K562 (cell line): ENCODE results near the gene CLCN6. TPM values are rescaled to one million over a fixed set of nuclear protein-coding genes. Genes with fewer than 3 reads are reported as not detected.

ENCODE experiments used
- ATAC-seq: fragments of 200-7000 bp; cut with Tn5 transposase; 3 replicates; pipeline ENCODE4 v1.9.1; 2020; ENCODE audit warnings: moderate library complexity
- BruUV-seq: library from RNA; stranded (reverse); fragments of 400-500 nt; replicated peaks from 2 replicates; lab custom pipeline; 2021; lab: Mats Ljungman, UMichigan
- CTCF ChIA-PET: fragments of 300-600 bp; formaldehyde crosslinking; extraction: SDS; loops from one replicate; lab custom pipeline; 2021; ENCODE audit warnings: low intra/inter-chr PET ratio; lab: Yijun Ruan, JAX
- POLR2A ChIA-PET: fragments of 300-600, 350-650 bp; sonication (Branson Sonifier 250); formaldehyde crosslinking; extraction: SDS; loops from one replicate; lab custom pipeline; 2021; ENCODE audit warnings: antibody characterized with exemption, inconsistent platforms; lab: Yijun Ruan, JAX
- DNase-seq, 4 experiments: peaks; one replicate each; pipeline versions ENCODE4 v3.0.0 to v3.0.0-alpha.2; 2011 to 2018; ENCODE audit warnings: low spot score in 3 of 4, mixed read lengths in 3 of 4; ENCODE audit errors: extremely low read depth in 1 of 4
- FAIRE-seq: peaks from 2 replicates; lab custom pipeline; 2011; peaks lifted over from hg19 to GRCh38; lab: Jason Lieb, UNC
- H2AFZ ChIP-seq: 2 replicates; pipeline ENCODE4 v1.6.0; 2011; ENCODE audit warnings: low read depth, low read length, control low read depth, inconsistent platforms
- H3K27ac ChIP-seq: fragments of 200-600 bp; 3 replicates; pipeline ENCODE4 v1.8.0; 2011; ENCODE audit warnings: low read depth, mild to moderate bottlenecking, control low read depth, inconsistent platforms, low read length, moderate library complexity, mixed read lengths; ENCODE audit errors: extremely low read depth
- H3K27me3 ChIP-seq, 2 experiments: fragments of 300-600 bp in 1 of 2; 2 replicates in 1 of 2; 3 replicates in 1 of 2; pipeline versions ENCODE4 v1.6.0 to v1.8.0; 2011; ENCODE audit warnings: inconsistent platforms in 2 of 2, low read length in 2 of 2, mild to moderate bottlenecking in 1 of 2, mixed read lengths in 1 of 2, moderate library complexity in 1 of 2; ENCODE audit not compliant: control insufficient read depth in 2 of 2, insufficient read depth in 2 of 2
- H3K36me3 ChIP-seq: fragments of 300-600 bp; 3 replicates; pipeline ENCODE4 v1.8.0; 2011; ENCODE audit warnings: mild to moderate bottlenecking, low read length, inconsistent platforms; ENCODE audit not compliant: control insufficient read depth, insufficient read depth
- H3K4me1 ChIP-seq, 2 experiments: fragments of 200-600 bp in 1 of 2; replicated peaks in 1 of 2; 2 replicates in 1 of 2; 3 replicates in 1 of 2; pipeline versions ENCODE4 v1.5.1 to v1.8.0; 2011; ENCODE audit warnings: inconsistent platforms in 2 of 2, low read length in 2 of 2, mild to moderate bottlenecking in 1 of 2, mixed read lengths in 1 of 2, moderate library complexity in 1 of 2; ENCODE audit not compliant: control insufficient read depth in 2 of 2, insufficient read depth in 2 of 2
- H3K4me2 ChIP-seq: 2 replicates; pipeline ENCODE4 v1.6.1; 2011; ENCODE audit warnings: low read length, control low read depth, inconsistent platforms, mixed read lengths; ENCODE audit not compliant: insufficient read depth
- H3K4me3 ChIP-seq: fragments of 200-600 bp; sonication (generic), shearing (Covaris generic); 2 replicates; pipeline ENCODE4 v1.5.1; 2016; ENCODE audit warnings: control low read depth, inconsistent platforms
- H3K79me2 ChIP-seq: fragments of 200-600 bp; 3 replicates; pipeline ENCODE4 v1.8.0; 2011; ENCODE audit warnings: low read length, inconsistent platforms; ENCODE audit not compliant: control insufficient read depth, insufficient read depth
- H3K9ac ChIP-seq, 2 experiments: 2 replicates each; pipeline versions ENCODE4 v1.6.0 to v1.6.1; 2011; ENCODE audit warnings: low read depth in 2 of 2, low read length in 2 of 2, control low read depth in 1 of 2, inconsistent platforms in 1 of 2, mild to moderate bottlenecking in 1 of 2, mixed read lengths in 1 of 2; ENCODE audit not compliant: insufficient read depth in 1 of 2
- H3K9me1 ChIP-seq: one replicate; pipeline ENCODE4 v1.6.0; 2011; ENCODE audit warnings: inconsistent platforms, mild to moderate bottlenecking, low read length, moderate library complexity; ENCODE audit not compliant: control insufficient read depth, insufficient read depth
- H3K9me3 ChIP-seq: replicated peaks from 2 replicates; pipeline ENCODE4 v1.5.1; 2011; ENCODE audit warnings: low read depth, low read length, inconsistent platforms; ENCODE audit not compliant: control insufficient read depth, insufficient read depth
- H4K20me1 ChIP-seq: replicated peaks from 2 replicates; pipeline ENCODE4 v1.6.1; 2011; ENCODE audit warnings: low read length, inconsistent platforms, mixed read lengths; ENCODE audit not compliant: control insufficient read depth, insufficient read depth
- BDP1 ChIP-seq: IDR thresholded peaks from 3 replicates; pipeline ENCODE4 v1.6.1; 2011; ENCODE audit not compliant: insufficient read length, insufficient read depth
- FOXA1 ChIP-seq: fragments of 450-650 bp; IDR thresholded peaks from 2 replicates; pipeline ENCODE4 v1.6.1; 2016; ENCODE audit warnings: mild to moderate bottlenecking, borderline replicate concordance
- FOXJ3 ChIP-seq: sonication (generic); formaldehyde crosslinking; IDR thresholded peaks from 2 replicates; pipeline ENCODE4 v1.4.0; 2020; ENCODE audit warnings: mild to moderate bottlenecking, missing genetic modification reagents
- HNRNPUL1 ChIP-seq: fragments of 200-400 bp; formaldehyde crosslinking; IDR thresholded peaks from 2 replicates; pipeline ENCODE4 v1.6.1; 2017; ENCODE audit warnings: low read length
- JUNB ChIP-seq: fragments of 450-650 bp; formaldehyde crosslinking; conservative IDR thresholded peaks from 2 replicates; pipeline ENCODE4 v1.4.0; 2020; ENCODE audit warnings: mild to moderate bottlenecking
- NCOA1 ChIP-seq: fragments of 450-650 bp; IDR thresholded peaks from 2 replicates; pipeline ENCODE4 v1.6.1; 2016; ENCODE audit warnings: low read depth
- PTRF ChIP-seq: fragments of 450-650 bp; IDR thresholded peaks from 2 replicates; pipeline ENCODE4 v1.6.1; 2016; ENCODE audit warnings: mild to moderate bottlenecking, missing genetic modification characterization, missing compliant biosample characterization
- SAP30 ChIP-seq: fragments of 200-600 bp; sonication (generic); IDR thresholded peaks from 2 replicates; pipeline ENCODE4 v1.6.1; 2012; ENCODE audit warnings: borderline replicate concordance, low read depth, mild to moderate bottlenecking, moderate library complexity, low read length, control low read depth, inconsistent platforms; ENCODE audit not compliant: insufficient read depth, poor library complexity, severe bottlenecking
- SETDB1 ChIP-seq: IDR thresholded peaks from one replicate; pipeline ENCODE4 v1.6.1; 2012; ENCODE audit warnings: low read length, control low read depth, inconsistent platforms
- SMAD3 ChIP-seq: fragments of 450-650 bp; formaldehyde crosslinking; conservative IDR thresholded peaks from 2 replicates; pipeline ENCODE4 v1.4.0; 2020; ENCODE audit warnings: mild to moderate bottlenecking
- ZC3H11A ChIP-seq: IDR thresholded peaks from 2 replicates; pipeline ENCODE4 v1.6.1; 2012; ENCODE audit warnings: low read depth, low read length, improper control_type of control experiment
- WGBS: fragments of 100-300 bp; shearing (Covaris generic); methylation state at CpG from one replicate; pipeline ENCODE4 v1.1.6; 2016; ENCODE audit warnings: low coverage, mixed read lengths; ENCODE audit not compliant: insufficient coverage; ENCODE audit errors: missing lambda C conversion rate; 5-methylcytosine and 5-hydroxymethylcytosine counted together
- in situ Hi-C: fragments of 300-500 bp; cut with MboI; formaldehyde crosslinking; loops from 4 replicates; pipeline ENCODE4 v1.15.0; 2018; ENCODE audit warnings: inconsistent platforms, mixed read lengths
- intact Hi-C: fragments of 100-400 bp; cut with micrococcal nuclease; formaldehyde crosslinking; loops from 2 replicates; pipeline ENCODE4 v1.14.2; 2022
- polyA plus RNA-seq, 8 experiments: library from polyadenylated mRNA; depleted of rRNA in 4 of 8; stranded (reverse) in 5 of 8; unstranded in 3 of 8; fragments of >200 nt; fragmentation: Nextera tagmentation in 2 of 8; fragmentation: Illumina TruSeq in 1 of 8; extraction: Ambion mirVana in 2 of 8; extraction: Trizol in 1 of 8; gene quantifications; 2 replicates each; pipeline versions ENCODE4 v1.2.1 to v1.2.3, GENCODE V29; 2011 to 2014; ENCODE audit warnings: inconsistent platforms in 1 of 8, missing spikeins in 1 of 8
- total RNA-seq, 7 experiments: library from RNA; depleted of rRNA in 6 of 7; stranded (reverse); fragments of >200 nt in 6 of 7; fragmentation: Illumina TruSeq in 2 of 7; extraction: Trizol in 2 of 7; gene quantifications; 2 replicates each; pipeline versions ENCODE4 v1.2.1 to v1.2.3, GENCODE V29; 2011 to 2021; ENCODE audit warnings: low replicate concordance in 1 of 7
- TF ChIP-seq, protein P1 (sequence below): IDR thresholded peaks from 3 replicates; pipeline ENCODE4 v1.6.1; 2011; ENCODE audit warnings: borderline replicate concordance, mild to moderate bottlenecking; ENCODE audit not compliant: insufficient read length, insufficient read depth
- TF ChIP-seq, protein P2 (sequence below): sonication (generic); formaldehyde crosslinking; IDR thresholded peaks from 2 replicates; pipeline ENCODE4 v1.5.0; 2020; ENCODE audit warnings: missing genetic modification reagents
- TF ChIP-seq, protein P3 (sequence below): fragments of 250-450 bp; sonication (Bioruptor Pico); IDR thresholded peaks from 2 replicates; pipeline ENCODE4 v1.5.0; 2020; ENCODE audit warnings: mild to moderate bottlenecking, borderline replicate concordance
- TF ChIP-seq, protein P4 (sequence below): fragments of 450-650 bp; IDR thresholded peaks from 2 replicates; pipeline ENCODE4 v1.7.1; 2018; ENCODE audit warnings: mild to moderate bottlenecking, low read depth; ENCODE audit not compliant: partially characterized antibody

The CLCN6 gene
- total and polyA plus RNA-seq, 9 of the 15 experiments (the other 6 are each of a cell fraction or from before 2014, with no cell fraction given), result 2.0 to 21.8 (median 13.6) TPM

DNA sequence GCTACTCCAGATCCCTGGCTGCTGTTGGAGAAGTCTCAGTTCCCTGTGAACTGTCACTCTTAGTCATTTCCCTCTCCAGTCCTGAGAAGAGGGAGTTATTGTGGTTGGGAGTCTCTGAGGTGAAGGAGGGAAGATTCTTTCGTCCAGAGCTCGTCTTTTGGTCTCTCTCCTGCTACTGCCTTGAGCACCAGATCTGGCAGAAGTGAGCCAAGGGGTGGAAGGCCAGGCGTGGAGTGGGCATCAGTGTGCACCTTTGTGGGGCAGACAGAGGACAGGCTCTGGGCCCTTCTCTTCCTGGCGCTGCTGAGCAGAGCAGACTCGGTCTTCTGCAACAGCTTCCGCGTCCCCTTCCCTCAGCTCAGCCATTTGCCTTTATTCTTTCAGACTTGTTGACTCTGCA lies 19.1 kb downstream of the CLCN6 start (continued):
- TF ChIP-seq, protein P1, sequence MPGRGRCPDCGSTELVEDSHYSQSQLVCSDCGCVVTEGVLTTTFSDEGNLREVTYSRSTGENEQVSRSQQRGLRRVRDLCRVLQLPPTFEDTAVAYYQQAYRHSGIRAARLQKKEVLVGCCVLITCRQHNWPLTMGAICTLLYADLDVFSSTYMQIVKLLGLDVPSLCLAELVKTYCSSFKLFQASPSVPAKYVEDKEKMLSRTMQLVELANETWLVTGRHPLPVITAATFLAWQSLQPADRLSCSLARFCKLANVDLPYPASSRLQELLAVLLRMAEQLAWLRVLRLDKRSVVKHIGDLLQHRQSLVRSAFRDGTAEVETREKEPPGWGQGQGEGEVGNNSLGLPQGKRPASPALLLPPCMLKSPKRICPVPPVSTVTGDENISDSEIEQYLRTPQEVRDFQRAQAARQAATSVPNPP, result no peak
- no peak for TF ChIP-seq FOXA1
- TF ChIP-seq SETDB1, result no peak
- TF ChIP-seq, protein P2, sequence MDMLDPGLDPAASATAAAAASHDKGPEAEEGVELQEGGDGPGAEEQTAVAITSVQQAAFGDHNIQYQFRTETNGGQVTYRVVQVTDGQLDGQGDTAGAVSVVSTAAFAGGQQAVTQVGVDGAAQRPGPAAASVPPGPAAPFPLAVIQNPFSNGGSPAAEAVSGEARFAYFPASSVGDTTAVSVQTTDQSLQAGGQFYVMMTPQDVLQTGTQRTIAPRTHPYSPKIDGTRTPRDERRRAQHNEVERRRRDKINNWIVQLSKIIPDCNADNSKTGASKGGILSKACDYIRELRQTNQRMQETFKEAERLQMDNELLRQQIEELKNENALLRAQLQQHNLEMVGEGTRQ (CRISPR knock-in tag), result no peak
- TF ChIP-seq, protein P3, sequence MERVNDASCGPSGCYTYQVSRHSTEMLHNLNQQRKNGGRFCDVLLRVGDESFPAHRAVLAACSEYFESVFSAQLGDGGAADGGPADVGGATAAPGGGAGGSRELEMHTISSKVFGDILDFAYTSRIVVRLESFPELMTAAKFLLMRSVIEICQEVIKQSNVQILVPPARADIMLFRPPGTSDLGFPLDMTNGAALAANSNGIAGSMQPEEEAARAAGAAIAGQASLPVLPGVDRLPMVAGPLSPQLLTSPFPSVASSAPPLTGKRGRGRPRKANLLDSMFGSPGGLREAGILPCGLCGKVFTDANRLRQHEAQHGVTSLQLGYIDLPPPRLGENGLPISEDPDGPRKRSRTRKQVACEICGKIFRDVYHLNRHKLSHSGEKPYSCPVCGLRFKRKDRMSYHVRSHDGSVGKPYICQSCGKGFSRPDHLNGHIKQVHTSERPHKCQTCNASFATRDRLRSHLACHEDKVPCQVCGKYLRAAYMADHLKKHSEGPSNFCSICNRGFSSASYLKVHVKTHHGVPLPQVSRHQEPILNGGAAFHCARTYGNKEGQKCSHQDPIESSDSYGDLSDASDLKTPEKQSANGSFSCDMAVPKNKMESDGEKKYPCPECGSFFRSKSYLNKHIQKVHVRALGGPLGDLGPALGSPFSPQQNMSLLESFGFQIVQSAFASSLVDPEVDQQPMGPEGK, result no peak
- TF ChIP-seq BDP1, result no peak
- no peak for TF ChIP-seq NCOA1

DNA sequence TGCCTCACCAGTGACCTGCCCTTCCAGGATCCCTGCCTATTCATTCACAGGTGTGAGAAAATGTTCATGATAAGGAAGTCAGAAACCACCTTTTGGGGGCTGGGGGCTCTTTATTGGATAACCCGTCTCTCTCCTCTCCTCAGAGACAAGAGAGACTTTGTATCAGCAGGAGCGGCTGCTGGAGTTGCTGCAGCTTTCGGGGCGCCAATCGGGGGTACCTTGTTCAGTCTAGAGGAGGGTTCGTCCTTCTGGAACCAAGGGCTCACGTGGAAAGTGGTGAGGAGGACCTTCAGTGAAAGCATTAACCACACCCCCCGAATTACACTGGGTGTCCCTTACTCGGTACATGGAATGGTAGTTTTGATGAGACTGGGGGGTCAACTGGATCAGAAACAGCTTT lies 21.0 kb downstream of the CLCN6 start:
- intact Hi-C loops, result no loop called here
- ATAC-seq (no peak), FAIRE-seq (no peak), DNase-seq (no peak)
- BruUV-seq, result no TSS peak
- Histone ChIP-seq H3K9me3 (no peaks in the 10 kb centered on the region), H3K4me3 (no peak overlapping the region), H3K36me3 (peaks cover 89% of the 10 kb centered on the region), H3K27ac (no peak overlapping the region), H4K20me1 (no peaks in the 10 kb centered on the region), H3K4me2 (no peak overlapping the region), H3K9me1 (no peaks in the 10 kb centered on the region), H3K4me1 (0 out of 5 replicates have a peak, but pooled peaks cover 0 to under 1% of the 10 kb centered on the region in 2 experiments), H3K79me2 (no peaks in the 10 kb centered on the region), H2AFZ (no peak overlapping the region), H3K27me3 (no peaks in the 10 kb centered on the region), H3K9ac (no peak overlapping the region)
- POLR2A ChIA-PET, result interaction anchor here (1.2 to 3.3 kb wide), 2 partner anchors 10 to 82 kb away, joined by 5 to 37 read pairs; no protein-coding TSS in a partner anchor
- 96% methylated on average over 9 of the region's 9 CpGs for WGBS
- in situ Hi-C loops, result no loop called here
- CTCF ChIA-PET, result no interaction called here
- TF ChIP-seq ZC3H11A (no peak), PTRF (no peak), HNRNPUL1 (no peak), JUNB (CRISPR knock-in tag) (no peak), SAP30 (no peak), SMAD3 (CRISPR knock-in tag) (no peak), FOXJ3 (CRISPR knock-in tag) (no peak)
- TF ChIP-seq, protein P4, sequence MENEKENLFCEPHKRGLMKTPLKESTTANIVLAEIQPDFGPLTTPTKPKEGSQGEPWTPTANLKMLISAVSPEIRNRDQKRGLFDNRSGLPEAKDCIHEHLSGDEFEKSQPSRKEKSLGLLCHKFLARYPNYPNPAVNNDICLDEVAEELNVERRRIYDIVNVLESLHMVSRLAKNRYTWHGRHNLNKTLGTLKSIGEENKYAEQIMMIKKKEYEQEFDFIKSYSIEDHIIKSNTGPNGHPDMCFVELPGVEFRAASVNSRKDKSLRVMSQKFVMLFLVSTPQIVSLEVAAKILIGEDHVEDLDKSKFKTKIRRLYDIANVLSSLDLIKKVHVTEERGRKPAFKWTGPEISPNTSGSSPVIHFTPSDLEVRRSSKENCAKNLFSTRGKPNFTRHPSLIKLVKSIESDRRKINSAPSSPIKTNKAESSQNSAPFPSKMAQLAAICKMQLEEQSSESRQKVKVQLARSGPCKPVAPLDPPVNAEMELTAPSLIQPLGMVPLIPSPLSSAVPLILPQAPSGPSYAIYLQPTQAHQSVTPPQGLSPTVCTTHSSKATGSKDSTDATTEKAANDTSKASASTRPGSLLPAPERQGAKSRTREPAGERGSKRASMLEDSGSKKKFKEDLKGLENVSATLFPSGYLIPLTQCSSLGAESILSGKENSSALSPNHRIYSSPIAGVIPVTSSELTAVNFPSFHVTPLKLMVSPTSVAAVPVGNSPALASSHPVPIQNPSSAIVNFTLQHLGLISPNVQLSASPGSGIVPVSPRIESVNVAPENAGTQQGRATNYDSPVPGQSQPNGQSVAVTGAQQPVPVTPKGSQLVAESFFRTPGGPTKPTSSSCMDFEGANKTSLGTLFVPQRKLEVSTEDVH, result no peak
